NCI-H524 treated with DMSO at 0.1 percent for 48 hours (cell line): ENCODE results near the gene ZNF841.
A peak's percentile ranks its signal among the peaks of the same experiment; 100 is the strongest.
"Not testable (repeated sequence)": the region's sequence is repeated elsewhere in the genome, so short reads cannot be mapped to it uniquely, and the experiment has no call there.

Source experiments
- DNase-seq: peaks from one replicate; lab custom pipeline; 2025; lab: John Stamatoyannopoulos, UW

Gene ZNF841

DNA sequence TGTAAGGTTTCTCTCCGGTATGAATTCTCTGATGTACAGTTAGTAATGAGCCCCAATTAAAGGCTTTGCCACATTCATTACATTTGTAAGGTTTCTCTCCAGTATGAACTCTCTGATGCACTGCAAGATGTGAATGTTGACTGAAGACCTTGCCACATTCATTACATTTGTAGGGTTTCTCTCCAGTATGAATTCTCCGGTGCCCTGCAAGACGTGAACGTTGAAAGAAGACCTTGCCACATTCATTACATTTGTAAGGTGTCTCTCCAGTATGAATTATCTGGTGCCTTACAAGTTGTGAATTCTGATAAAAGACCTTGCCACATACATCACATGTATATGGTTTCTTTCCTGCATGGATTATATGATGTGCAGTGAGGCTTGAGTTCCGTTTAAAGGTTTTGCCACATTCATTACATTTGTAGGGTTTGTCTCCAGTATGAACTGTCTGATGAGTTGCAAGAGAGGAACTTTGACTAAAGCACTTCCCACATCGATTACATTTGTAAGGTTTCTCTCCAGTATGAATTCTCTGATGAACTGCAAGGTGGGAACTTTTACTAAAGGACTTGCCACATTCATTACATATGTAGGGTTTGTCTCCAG lies 29.2 kb downstream of the ZNF841 start:
- no peak for DNase-seq

DNA sequence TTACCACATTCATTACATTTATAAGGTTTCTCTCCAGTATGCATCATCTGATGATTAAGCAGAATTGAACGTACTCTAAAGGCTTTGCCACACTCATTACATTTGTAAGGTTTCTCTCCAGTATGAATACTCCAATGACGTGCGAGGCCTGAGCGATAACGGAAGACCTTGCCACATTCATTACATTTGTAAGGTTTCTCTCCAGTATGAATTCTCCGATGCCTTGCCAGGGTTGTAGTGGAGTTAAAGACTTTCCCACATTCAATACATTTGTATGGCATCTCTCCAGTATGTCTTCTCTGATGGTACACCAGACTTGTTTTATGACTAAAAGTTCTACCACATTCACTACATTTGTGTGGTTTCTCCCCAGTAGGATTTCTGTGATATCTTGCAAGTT lies 30.2 kb downstream of the ZNF841 start:
- no peak for DNase-seq

DNA sequence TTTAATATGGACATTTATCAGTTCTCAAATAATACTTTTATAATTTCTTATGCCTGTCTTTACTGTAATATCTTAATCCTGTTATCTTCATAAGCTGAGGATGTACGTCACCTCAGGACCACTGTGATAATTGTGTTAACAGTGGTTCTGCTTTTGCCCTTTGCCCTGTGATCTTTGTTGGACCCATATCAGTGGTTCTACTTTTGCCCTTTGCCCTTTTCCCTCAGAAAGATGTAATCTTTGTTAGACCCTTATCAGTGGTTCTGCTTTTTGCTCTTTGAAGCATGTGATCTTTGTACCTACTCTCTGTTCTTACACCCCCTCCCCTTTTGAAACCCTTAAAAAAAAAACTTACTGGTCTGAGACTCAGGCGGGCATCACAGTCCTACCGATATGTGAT lies 39.1 kb downstream of the ZNF841 start:
- DNase-seq = not testable (repeated sequence)

DNA sequence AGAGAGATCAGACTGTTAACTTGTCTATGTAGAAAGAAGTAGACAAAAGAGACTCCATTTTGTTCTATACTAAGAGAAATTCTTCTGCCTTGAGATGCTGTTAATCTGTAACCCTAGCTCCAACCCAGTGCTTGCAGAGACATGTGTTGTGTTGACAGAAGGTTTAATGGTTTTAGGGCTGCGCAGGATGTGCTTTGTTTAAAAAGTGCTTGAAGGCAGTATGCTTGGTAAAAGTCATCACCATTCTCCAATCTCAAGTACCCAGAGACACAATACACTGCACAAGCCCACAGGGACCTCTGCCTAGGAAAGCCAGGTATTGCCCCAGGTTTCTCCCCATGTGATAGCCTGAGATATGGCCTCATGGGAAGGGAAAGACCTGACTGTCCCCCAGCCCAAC lies 43.8 kb downstream of the ZNF841 start:
- DNase-seq = not testable (repeated sequence)

DNA sequence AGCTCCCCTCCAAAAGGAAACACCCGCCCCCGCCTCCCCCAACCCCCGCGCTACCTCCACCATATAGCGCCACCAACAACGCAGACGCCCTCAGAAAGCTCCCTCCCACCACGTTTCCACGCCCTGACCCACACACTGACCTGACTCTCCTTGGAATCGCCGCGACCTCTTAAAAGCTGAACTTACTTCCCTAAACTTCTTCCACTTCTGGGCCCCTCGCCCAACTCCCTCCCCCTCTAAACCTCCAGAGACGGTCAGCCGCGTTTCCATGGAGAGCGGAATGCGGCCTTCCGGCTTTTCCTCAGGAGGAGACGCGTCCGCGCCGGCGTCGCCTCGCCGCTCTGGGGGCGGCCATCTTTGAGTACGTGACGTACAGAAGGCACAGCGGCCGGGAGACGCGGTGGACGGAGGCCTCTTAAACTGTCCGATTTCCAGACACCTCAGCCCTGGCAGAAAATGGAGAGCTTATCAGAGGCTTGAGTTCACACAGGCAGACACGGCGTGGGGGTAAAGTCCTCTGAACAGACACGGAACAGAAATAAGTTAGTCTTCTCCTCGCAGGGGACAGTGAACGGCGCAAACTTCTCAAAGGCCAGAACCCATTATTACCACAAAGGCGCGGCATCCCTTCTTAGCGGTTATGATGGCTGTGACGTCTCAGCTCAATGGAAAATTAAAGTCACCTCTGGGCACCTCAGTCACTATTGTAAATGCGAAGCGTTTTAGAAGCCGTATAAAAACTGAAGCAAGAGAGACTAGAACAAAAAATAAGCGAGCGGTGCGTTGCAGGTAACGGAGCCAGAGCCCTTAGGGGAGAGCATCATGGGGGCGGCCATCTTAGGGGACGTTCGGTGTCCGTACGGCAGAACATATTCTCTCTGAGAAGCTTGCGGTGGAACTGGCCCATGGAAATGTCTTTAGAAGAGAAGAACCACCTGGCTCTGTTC lies 46.7 kb downstream of the ZNF841 start, which contains the start of gene ZNF432:
ZNF432 (minus strand) TSS at position 284 of the 947 bp plus-strand sequence. CDS start 1,970 bp downstream, outside the sequence.
- DNase-seq = peak; percentile 36

DNA sequence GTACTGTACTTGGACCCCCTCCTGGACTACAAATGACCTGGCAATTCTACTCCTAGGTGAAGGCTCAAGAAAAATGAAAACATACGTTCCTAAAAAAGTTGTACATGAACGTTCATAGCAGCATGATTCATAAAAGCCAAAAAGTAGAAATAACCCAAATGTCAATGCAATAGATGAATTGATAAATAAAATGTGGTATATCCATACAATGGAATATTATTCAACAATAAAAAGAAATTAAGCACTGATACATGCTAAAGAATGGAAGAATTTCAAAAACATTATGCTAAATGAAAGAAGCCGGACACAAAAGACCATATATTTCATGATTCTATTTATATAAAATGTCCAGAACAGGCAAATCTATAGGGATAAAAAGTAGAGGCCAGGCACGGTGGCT lies 56.4 kb downstream of the ZNF841 start:
- DNase-seq = no peak

DNA sequence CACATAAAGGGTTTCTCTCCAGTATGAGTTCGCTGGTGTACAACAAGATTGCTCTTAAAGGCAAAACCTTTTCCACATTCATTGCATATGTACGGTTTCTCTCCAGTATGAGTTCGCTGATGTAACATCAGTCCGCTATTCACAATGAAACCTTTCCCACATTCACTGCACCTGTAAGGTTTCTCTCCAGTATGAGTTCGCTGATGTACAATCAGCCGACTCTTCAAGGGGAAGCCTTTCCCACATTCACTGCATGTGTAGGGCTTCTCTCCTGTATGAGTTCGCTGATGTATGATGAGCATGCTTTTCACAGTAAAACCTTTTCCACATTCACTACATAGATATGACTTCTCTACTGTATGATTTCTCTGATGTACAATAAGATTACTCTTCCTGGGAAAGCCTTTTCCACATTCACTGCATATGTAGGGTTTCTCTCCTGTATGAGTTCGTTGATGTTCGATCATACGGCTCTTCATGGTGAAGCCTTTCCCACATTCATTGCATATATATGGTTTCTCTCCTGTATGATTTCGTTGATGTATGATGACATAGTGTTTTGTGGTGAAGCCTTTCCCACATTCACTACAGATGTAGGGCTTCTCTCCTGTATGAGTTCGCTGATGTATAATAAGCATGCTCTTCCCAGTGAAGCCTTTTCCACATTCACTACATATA lies 61.4 kb downstream of the ZNF841 start:
- no peak for DNase-seq

DNA sequence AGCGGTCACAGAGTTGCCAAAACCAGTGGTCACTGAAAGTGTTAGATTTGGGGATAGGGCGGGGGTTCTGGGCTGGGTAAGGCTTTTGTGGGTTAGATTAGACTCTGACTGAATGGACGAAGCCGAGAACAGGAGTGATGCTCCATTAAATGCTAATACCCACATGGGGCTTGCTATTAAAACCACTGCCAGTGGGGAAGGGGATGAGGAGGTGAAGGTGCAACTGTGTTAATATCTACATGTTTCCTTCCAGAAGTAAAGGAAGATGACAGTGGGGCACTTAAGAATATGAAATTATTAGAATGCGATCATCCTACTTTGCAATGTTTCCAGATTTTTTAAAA lies 66.8 kb downstream of the ZNF841 start:
- no peak for DNase-seq

DNA sequence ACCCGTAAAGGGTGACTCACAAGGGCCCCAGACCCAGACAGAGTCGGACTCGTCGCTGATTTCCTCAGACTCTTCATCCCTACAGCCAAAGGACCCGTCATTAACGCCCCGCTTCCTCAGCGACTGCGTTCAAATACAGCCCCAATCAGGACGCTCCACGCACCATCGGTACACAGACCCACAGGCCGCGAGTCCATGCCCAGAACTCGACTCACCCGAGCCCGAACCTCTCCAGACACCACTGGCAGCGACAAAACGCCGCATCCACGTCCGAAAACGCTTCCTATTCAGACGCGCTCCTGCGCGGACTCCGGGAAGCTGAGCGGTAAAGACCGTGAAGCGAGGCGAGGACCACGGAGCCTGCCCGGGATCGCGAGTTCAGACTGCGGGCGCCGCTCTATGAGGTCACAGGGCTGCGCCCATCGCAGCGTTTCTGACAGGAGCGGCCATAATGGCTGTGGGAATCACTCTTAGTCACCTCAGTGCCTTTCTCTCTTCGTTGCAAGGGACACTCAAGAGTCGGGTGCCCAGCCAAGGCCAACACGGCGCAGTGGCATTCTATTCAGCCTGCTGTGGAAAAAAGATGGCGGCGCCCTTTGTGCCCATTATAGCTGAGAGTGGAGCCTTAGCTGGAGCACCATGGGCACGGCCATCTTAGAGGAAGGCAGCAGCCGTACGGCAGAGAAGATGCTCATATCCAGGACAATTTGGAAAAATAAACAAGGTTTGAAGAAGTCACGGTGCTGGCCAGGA lies 67.4 kb downstream of the ZNF841 start, which contains the start of gene ZNF614:
ZNF614 (minus strand) TSS at position 353 of the 753 bp plus-strand sequence. CDS start 2,634 bp downstream, outside the sequence.
- peak; percentile 85 for DNase-seq

DNA sequence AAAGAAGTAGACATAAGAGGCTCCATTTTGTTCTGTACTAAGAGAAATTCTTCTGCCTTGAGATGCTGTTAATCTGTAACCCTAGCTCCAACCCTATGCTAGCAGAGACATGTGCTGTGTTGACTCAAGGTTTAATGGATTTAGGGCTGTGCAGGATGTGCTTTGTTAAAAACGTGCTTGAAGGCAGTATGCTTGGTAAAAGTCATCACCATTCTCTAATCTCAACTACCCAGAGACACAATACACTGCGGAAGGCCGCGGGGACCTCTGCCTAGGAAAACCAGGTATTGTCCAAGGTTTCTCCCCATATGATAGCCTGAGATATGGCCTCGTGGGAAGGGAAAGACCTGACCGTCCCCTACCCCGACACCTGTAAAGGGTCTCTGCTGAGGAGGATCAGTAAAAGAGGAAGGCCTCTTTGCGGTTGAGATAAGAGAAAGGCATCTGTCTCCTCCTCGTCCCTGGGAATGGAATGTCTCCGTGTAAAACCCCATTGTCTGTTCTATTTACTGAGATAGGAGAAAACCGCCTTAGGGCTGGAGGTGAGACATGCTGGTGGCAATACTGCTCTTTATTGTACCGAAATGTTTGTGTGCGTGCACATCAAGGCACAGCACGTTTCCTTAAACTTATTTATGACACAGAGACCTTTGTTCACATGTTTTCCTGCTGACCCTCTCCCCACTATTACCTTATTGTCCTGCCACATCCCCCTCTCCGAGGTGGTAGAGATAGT lies 69.1 kb downstream of the ZNF841 start:
- DNase-seq = not testable (repeated sequence)

DNA sequence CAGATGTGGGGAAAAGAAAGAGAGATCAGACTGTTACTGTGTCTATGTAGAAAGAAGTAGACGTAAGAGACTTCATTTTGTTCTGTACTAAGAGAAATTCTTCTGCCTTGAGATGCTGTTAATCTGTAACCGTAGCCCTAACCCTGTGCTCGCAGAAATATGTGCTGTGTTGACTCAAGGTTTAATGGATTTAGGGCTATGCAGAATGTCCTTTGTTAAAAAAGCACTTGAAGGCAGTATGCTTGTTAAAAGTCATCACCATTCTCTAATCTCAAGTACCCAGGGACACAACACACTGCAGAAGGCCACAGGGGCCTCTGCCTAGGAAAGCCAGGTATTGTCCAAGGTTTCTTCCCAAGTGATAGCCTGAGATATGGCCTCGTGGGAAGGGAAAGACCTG lies 71.1 kb downstream of the ZNF841 start:
- not testable (repeated sequence) for DNase-seq

DNA sequence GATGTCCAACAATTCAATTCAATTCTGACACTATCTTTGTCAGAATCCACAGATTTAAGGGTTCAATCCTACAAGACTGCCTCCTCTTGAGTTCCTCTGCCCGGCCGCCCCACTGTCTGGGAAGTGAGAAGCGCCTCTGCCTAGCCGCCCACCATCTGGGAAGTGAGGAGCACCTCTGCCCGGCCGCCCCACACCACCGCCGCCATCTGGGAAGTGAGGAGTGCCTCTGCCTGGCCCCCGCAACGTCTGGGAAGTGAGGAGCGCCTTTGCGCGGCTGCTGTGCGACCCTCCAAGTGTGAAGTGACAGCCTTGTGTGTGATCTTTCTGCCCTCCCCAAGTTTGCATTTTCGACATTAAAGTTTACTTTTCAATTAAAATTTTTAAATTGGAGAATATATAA lies 73.4 kb downstream of the ZNF841 start:
- DNase-seq = no peak

DNA sequence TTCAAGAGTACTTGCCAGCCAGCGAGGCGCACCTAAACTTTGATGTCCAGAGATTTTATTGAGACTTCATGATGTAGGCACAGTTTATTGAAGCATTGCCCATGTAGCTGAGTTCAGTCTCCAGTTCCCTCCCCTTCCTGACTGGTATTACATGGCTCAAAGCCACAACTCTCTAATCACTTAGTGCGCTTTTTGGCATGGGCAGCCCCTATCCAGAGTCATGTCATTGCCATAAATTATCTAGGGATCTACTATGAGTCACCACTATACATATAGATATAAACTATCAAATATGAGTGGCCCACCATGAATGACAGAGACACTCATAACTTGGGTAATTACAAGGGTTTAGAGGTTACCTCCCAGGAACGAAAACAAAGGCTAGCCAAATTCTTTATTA lies 75.1 kb downstream of the ZNF841 start:
- no peak for DNase-seq
